GM21717 (cell line): ENCODE data around the gene CRHR1.
"Not testable (repeated sequence)": the region's sequence is repeated elsewhere in the genome, so short reads cannot be mapped to it uniquely, and the experiment has no call there.

Experiments used
- ATAC-seq: cut with Tn5 transposase; IDR thresholded peaks from one replicate; pipeline ENCODE4 v1.9.1; 2021; ENCODE audit warnings: mild to moderate bottlenecking, moderate library complexity; ENCODE audit not compliant: unreplicated experiment

The CRHR1 gene

GRCh38 chr17:45862127-45862526, 78.0 kb downstream of the CRHR1 start:
- not testable (repeated sequence) for ATAC-seq

- ATAC-seq = no peak
These were observed 79.9 kb downstream of the CRHR1 start for GRCh38 chr17:45863857-45864654.

GRCh38 chr17:45867171-45867570, 83.1 kb downstream of the CRHR1 start:
- no peak for ATAC-seq

- ATAC-seq = no peak
These were observed 83.6 kb downstream of the CRHR1 start for GRCh38 chr17:45867702-45868101.

- ATAC-seq = no peak
These were observed 84.2 kb downstream of the CRHR1 start for GRCh38 chr17:45868276-45868675.

GRCh38 chr17:45869676-45870341, 85.7 kb downstream of the CRHR1 start:
- ATAC-seq = no peak

- no peak for ATAC-seq
These were observed 86.3 kb downstream of the CRHR1 start for GRCh38 chr17:45870342-45870974.

- no peak for ATAC-seq
These were observed 87.6 kb downstream of the CRHR1 start for GRCh38 chr17:45871718-45872117.

- no peak for ATAC-seq
These were observed 89.6 kb downstream of the CRHR1 start for GRCh38 chr17:45873728-45874127.

- ATAC-seq = no peak
These were observed 90.0 kb downstream of the CRHR1 start for GRCh38 chr17:45874151-45874550.

GRCh38 chr17:45876539-45876938, 92.4 kb downstream of the CRHR1 start:
- ATAC-seq = no peak

GRCh38 chr17:45877467-45877866, 93.3 kb downstream of the CRHR1 start:
- ATAC-seq = no peak

GRCh38 chr17:45883063-45883462, 98.9 kb downstream of the CRHR1 start:
- no peak for ATAC-seq
